Spleen (tissue), 7 donors: ENCODE measurements around the gene CHP2.

Experiments
- POLR2AphosphoS5 ChIP-seq, 3 donors: sonication (generic); formaldehyde crosslinking; IDR thresholded peaks; one replicate each; pipeline ENCODE4 v1.5.1; 2017; ENCODE audit warnings: antibody characterized with exemption in 3 of 3
- TF ChIP-seq, protein P1 (sequence below), 11 experiments: fragments of 200-600 bp in 7 of 11; fragments of 450-650 bp in 4 of 11; sonication (generic) in 4 of 11; IDR thresholded peaks in 8 of 11; conservative IDR thresholded peaks in 3 of 11; 1 replicate in 7 of 11; 2 replicates in 4 of 11; pipeline versions ENCODE4 v1.4.0 to v1.8.0; 2016 to 2021; ENCODE audit warnings: antibody characterized with exemption in 11 of 11, inconsistent platforms in 4 of 11, mild to moderate bottlenecking in 1 of 11
- donor health status: DM: no; HTN: no; CAD: no; lungs with moderate emphysema.
- donor health status: DM: no; HTN: no; CAD: no.
- donor health status: DM: no; HTN: no; CAD: no.

DNA sequence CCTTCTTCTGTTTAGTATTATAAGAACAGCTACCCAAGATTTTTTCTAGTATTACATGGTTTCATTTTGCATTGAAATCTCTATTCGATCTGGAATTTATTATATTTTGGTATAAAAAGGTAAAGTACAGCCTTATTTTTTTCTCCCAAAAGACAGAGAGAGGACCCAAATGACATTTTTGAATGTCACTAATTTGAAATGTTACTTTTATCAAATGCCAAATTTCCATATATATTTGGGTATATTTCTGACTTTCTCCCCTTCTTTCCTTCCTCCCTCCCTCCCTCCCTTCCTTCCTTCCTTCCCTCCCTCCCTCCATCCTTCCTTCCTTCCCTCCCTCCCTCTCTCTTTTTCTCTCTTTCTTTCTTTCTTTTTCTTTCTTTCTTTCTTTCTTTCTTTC, 6.2 kb upstream of the CHP2 start:
- TF ChIP-seq POLR2AphosphoS5 (IDR thresholded peaks at IDR 0.05) = no peak
- TF ChIP-seq, protein P1, sequence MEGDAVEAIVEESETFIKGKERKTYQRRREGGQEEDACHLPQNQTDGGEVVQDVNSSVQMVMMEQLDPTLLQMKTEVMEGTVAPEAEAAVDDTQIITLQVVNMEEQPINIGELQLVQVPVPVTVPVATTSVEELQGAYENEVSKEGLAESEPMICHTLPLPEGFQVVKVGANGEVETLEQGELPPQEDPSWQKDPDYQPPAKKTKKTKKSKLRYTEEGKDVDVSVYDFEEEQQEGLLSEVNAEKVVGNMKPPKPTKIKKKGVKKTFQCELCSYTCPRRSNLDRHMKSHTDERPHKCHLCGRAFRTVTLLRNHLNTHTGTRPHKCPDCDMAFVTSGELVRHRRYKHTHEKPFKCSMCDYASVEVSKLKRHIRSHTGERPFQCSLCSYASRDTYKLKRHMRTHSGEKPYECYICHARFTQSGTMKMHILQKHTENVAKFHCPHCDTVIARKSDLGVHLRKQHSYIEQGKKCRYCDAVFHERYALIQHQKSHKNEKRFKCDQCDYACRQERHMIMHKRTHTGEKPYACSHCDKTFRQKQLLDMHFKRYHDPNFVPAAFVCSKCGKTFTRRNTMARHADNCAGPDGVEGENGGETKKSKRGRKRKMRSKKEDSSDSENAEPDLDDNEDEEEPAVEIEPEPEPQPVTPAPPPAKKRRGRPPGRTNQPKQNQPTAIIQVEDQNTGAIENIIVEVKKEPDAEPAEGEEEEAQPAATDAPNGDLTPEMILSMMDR (IDR thresholded peaks at IDR 0.05 in 8 of 11, conservative IDR thresholded peaks at IDR 0.05 in 3 of 11) = no peak
